H1 (cell line): Measurements from ENCODE around the gene ABHD17B. TPM values are rescaled to one million over a fixed set of nuclear protein-coding genes. Genes with fewer than 3 reads are reported as not detected.
"Not testable (repeated sequence)": the region's sequence is repeated elsewhere in the genome, so short reads cannot be mapped to it uniquely, and the experiment has no call there.

Source experiments
- CTCF ChIA-PET: fragments of 300-600 bp; sonication (Branson Sonifier 250); formaldehyde crosslinking; loops from one replicate; lab custom pipeline; 2021; ENCODE audit not compliant: partially characterized antibody; lab: Charles Lee
- POLR2A ChIA-PET: fragments of 300-600 bp; sonication (Branson Sonifier 250); formaldehyde crosslinking; loops from one replicate; lab custom pipeline; 2021; ENCODE audit warnings: inconsistent platforms; ENCODE audit not compliant: partially characterized antibody; lab: Charles Lee
- DNase-seq, 2 experiments: peaks; one replicate each; pipeline versions ENCODE4 v3.0.0 to v3.0.0-alpha.2; 2010 to 2022; ENCODE audit warnings: low spot score in 2 of 2, low read depth in 1 of 2, mixed read lengths in 1 of 2
- FAIRE-seq: peaks from 2 replicates; lab custom pipeline; 2011; peaks lifted over from hg19 to GRCh38; lab: Jason Lieb, UNC
- H2AFZ ChIP-seq: 2 replicates; pipeline ENCODE4 v1.8.1; 2012; ENCODE audit warnings: low read length, inconsistent platforms
- H2AK5ac ChIP-seq: 2 replicates; pipeline ENCODE4 v1.6.1; 2013; ENCODE audit warnings: low read depth, low read length
- H2BK120ac ChIP-seq: replicated peaks from 2 replicates; pipeline ENCODE3; 2013; ENCODE audit warnings: low read depth, low read length, inconsistent platforms
- H2BK12ac ChIP-seq: 2 replicates; pipeline ENCODE4 v1.6.1; 2013; ENCODE audit warnings: low read depth, low read length
- H2BK15ac ChIP-seq: 2 replicates; pipeline ENCODE4 v1.6.1; 2013; ENCODE audit warnings: low read length
- H2BK20ac ChIP-seq: 2 replicates; pipeline ENCODE4 v1.6.1; 2013; ENCODE audit warnings: low read length
- H2BK5ac ChIP-seq: 2 replicates; pipeline ENCODE4 v1.6.1; 2013; ENCODE audit warnings: low read depth, low read length
- H3K14ac ChIP-seq: 2 replicates; pipeline ENCODE4 v1.6.1; 2013; ENCODE audit warnings: inconsistent platforms; ENCODE audit not compliant: insufficient read length
- H3K18ac ChIP-seq: 2 replicates; pipeline ENCODE4 v1.6.1; 2013; ENCODE audit warnings: low read length; ENCODE audit errors: extremely low read depth
- H3K23ac ChIP-seq: 2 replicates; pipeline ENCODE4 v1.6.1; 2013; ENCODE audit warnings: inconsistent platforms; ENCODE audit not compliant: insufficient read length
- H3K23me2 ChIP-seq: 2 replicates; pipeline ENCODE4 v1.6.1; 2013; ENCODE audit warnings: low read depth, low read length
- H3K27ac ChIP-seq: 2 replicates; pipeline ENCODE4 v1.6.1; 2011; ENCODE audit warnings: low read depth, low read length, inconsistent platforms
- H3K27me3 ChIP-seq, 4 experiments: replicated peaks in 1 of 4; 1 replicate in 1 of 4; 2 replicates in 3 of 4; pipeline versions ENCODE4 v1.6.1 to v1.8.1; 2011 to 2013; ENCODE audit warnings: low read length in 3 of 4, mild to moderate bottlenecking in 3 of 4, inconsistent platforms in 2 of 4, mixed read lengths in 2 of 4, moderate library complexity in 1 of 4; ENCODE audit not compliant: control insufficient read depth in 3 of 4, insufficient read depth in 3 of 4; ENCODE audit errors: extremely low read depth in 1 of 4
- H3K36me3 ChIP-seq, 4 experiments: 2 replicates each; pipeline versions ENCODE4 v1.6.1 to v1.8.1; 2011 to 2013; ENCODE audit warnings: mild to moderate bottlenecking in 4 of 4, low read length in 3 of 4, moderate library complexity in 2 of 4, control low read depth in 1 of 4, inconsistent platforms in 1 of 4; ENCODE audit not compliant: insufficient read depth in 4 of 4, control insufficient read depth in 2 of 4
- H3K4ac ChIP-seq: replicated peaks from 2 replicates; pipeline ENCODE3; 2013; ENCODE audit warnings: low read length, low read depth, mixed read lengths, inconsistent platforms; ENCODE audit not compliant: insufficient read length
- H3K4me1 ChIP-seq, 4 experiments: replicated peaks in 1 of 4; 1 replicate in 1 of 4; 2 replicates in 3 of 4; pipeline versions ENCODE4 v1.6.1 to v1.8.1; 2011 to 2013; ENCODE audit warnings: low read length in 3 of 4, inconsistent platforms in 2 of 4, mixed read lengths in 1 of 4; ENCODE audit not compliant: insufficient read depth in 4 of 4, control insufficient read depth in 3 of 4
- H3K4me2 ChIP-seq, 2 experiments: 2 replicates each; pipeline versions ENCODE4 v1.6.1 to v1.8.1; 2011 to 2013; ENCODE audit warnings: low read depth in 2 of 2, low read length in 2 of 2, control low read depth in 1 of 2, inconsistent platforms in 1 of 2, mild to moderate bottlenecking in 1 of 2; ENCODE audit not compliant: insufficient read depth in 1 of 2
- H3K4me3 ChIP-seq, 4 experiments: fragments of 200-600, 300-600 bp in 1 of 4; sonication (generic), shearing (Covaris generic), sonication (Bioruptor Twin) in 1 of 4; 2 replicates each; pipeline versions ENCODE4 v1.5.1 to v1.8.1; 2011 to 2016; ENCODE audit warnings: low read length in 4 of 4, low read depth in 3 of 4, control low read depth in 2 of 4, inconsistent platforms in 2 of 4, mild to moderate bottlenecking in 2 of 4, mixed read lengths in 1 of 4, moderate library complexity in 1 of 4; ENCODE audit not compliant: insufficient read depth in 2 of 4; ENCODE audit errors: extremely low read depth in 1 of 4
- H3K56ac ChIP-seq: replicated peaks from 2 replicates; pipeline ENCODE3; 2013; ENCODE audit warnings: low read depth, mild to moderate bottlenecking, mixed read lengths, low read length, inconsistent platforms; ENCODE audit not compliant: insufficient read length
- H3K79me1 ChIP-seq: 2 replicates; pipeline ENCODE4 v1.6.1; 2013; ENCODE audit warnings: low read depth, low read length, control low read depth
- H3K79me2 ChIP-seq, 2 experiments: 2 replicates each; pipeline versions ENCODE4 v1.6.1 to v1.8.1; 2012 to 2013; ENCODE audit warnings: low read length in 2 of 2, mild to moderate bottlenecking in 2 of 2, inconsistent platforms in 1 of 2; ENCODE audit not compliant: insufficient read depth in 2 of 2, control insufficient read depth in 1 of 2
- H3K9ac ChIP-seq, 4 experiments: replicated peaks in 1 of 4; 1 replicate in 1 of 4; 2 replicates in 3 of 4; pipeline versions ENCODE4 v1.6.1 to v1.8.1; 2011 to 2013; ENCODE audit warnings: low read depth in 3 of 4, low read length in 3 of 4, control low read depth in 2 of 4, mild to moderate bottlenecking in 2 of 4, moderate library complexity in 2 of 4, inconsistent platforms in 1 of 4; ENCODE audit errors: extremely low read depth in 1 of 4
- H3K9me3 ChIP-seq, 2 experiments: 2 replicates each; pipeline versions ENCODE4 v1.6.1 to v1.8.1; 2012 to 2013; ENCODE audit warnings: mild to moderate bottlenecking in 2 of 2, moderate library complexity in 2 of 2, control low read depth in 1 of 2, inconsistent platforms in 1 of 2, low read depth in 1 of 2, low read length in 1 of 2, mixed read lengths in 1 of 2; ENCODE audit not compliant: insufficient read depth in 2 of 2
- H4K20me1 ChIP-seq, 2 experiments: replicated peaks in 1 of 2; 2 replicates each; pipeline versions ENCODE3 to v1.8.1; 2011 to 2013; ENCODE audit warnings: inconsistent platforms in 2 of 2, low read length in 2 of 2, mild to moderate bottlenecking in 1 of 2; ENCODE audit not compliant: insufficient read depth in 2 of 2, control insufficient read depth in 1 of 2
- H4K5ac ChIP-seq: 2 replicates; pipeline ENCODE4 v1.6.1; 2013; ENCODE audit warnings: low read length, low read depth, mixed read lengths, inconsistent platforms; ENCODE audit not compliant: insufficient read length
- H4K8ac ChIP-seq: 2 replicates; pipeline ENCODE4 v1.8.0; 2013; ENCODE audit warnings: mild to moderate bottlenecking, moderate library complexity, low read length, inconsistent platforms; ENCODE audit not compliant: insufficient read depth; ENCODE audit errors: extremely low read depth
- H4K91ac ChIP-seq: replicated peaks from 2 replicates; pipeline ENCODE3; 2013; ENCODE audit warnings: low read length, mixed read lengths, inconsistent platforms; ENCODE audit not compliant: insufficient read length
- YY1 ChIP-seq: IDR thresholded peaks from 2 replicates; pipeline ENCODE4 v1.6.1; 2011; ENCODE audit warnings: low read depth, mild to moderate bottlenecking, low read length
- WGBS, 2 experiments: shearing (Covaris generic) in 1 of 2; methylation state at CpG; one replicate each; pipeline versions ENCODE4 v1.1.6 to v1.1.7; 2013 to 2015; ENCODE audit warnings: low lambda C conversion rate in 2 of 2, mixed read lengths in 2 of 2, inconsistent platforms in 1 of 2, low coverage in 1 of 2, missing lambda C conversion rate in 1 of 2; ENCODE audit not compliant: insufficient replicate concordance in 2 of 2, insufficient coverage in 1 of 2, insufficient read length in 1 of 2; ENCODE audit errors: extremely low coverage in 1 of 2, missing lambda C conversion rate in 1 of 2; 5-methylcytosine and 5-hydroxymethylcytosine counted together
- polyA plus RNA-seq, 7 experiments: library from polyadenylated mRNA; depleted of rRNA in 3 of 7; stranded (reverse) in 5 of 7; unstranded in 2 of 7; fragments of >200 nt in 5 of 7; fragments of 200-250 nt in 2 of 7; gene quantifications; 1 replicate in 5 of 7; 2 replicates in 1 of 7; 4 replicates in 1 of 7; pipeline versions ENCODE4 v1.2.1 to v1.2.3, GENCODE V29; 2011 to 2013; ENCODE audit warnings: missing spikeins in 2 of 7, mixed read lengths in 2 of 7
- total RNA-seq: library from RNA; stranded (reverse); fragmentation: NEBNext Ultra II Directional; extraction: Animal tissue kit (Norgen Biotek cat#: 25700); gene quantifications from 2 replicates; pipeline ENCODE4 v1.2.1, GENCODE V29; 2021

The ABHD17B gene
- total and polyA plus RNA-seq, 2 of the 8 experiments (the other 6 are each of a cell fraction or from before 2014, with no cell fraction given) = 37.2 to 60.8 TPM

DNA sequence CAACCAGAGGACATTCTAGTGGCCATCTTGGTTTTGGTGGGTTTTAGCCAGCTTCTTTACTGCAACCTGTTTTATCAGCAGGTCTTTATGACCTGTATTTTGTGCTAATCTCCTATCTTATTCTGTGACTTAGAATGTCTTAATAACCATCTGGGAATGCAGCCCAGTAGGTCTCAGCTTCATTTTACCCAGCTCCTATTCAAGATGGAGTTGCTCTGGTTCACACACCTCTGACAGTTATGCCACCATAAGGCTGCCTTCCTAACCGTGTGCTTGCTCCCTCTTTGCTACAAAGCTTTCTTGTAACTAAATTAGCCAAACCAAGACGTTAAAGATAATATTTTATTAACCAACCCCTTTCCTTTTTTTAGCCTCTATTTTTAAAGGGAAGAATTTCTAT, 43.7 kb upstream of the ABHD17B start:
- POLR2A ChIA-PET = interaction anchor here (2.8 kb wide), 1 partner anchor 44 kb away, joined by 17 read pairs; the partner anchor contains the start of genes ABHD17B and C9orf85
- peak; percentile 36; the same call in 1 of the 2 replicates for TF ChIP-seq YY1

More for the DNA sequence above, 43.7 kb upstream of the ABHD17B start:
- not testable (repeated sequence) for DNase-seq, H2BK20ac ChIP-seq, H3K79me2 ChIP-seq, H3K9ac ChIP-seq, H2BK15ac ChIP-seq, H2AK5ac ChIP-seq, H4K5ac ChIP-seq, H3K4me3 ChIP-seq, H2BK5ac ChIP-seq, H2AFZ ChIP-seq, H2BK120ac ChIP-seq, H4K20me1 ChIP-seq, H3K27me3 ChIP-seq, H3K27ac ChIP-seq, H3K4ac ChIP-seq, H4K91ac ChIP-seq, H3K14ac ChIP-seq, FAIRE-seq, H3K23me2 ChIP-seq, H3K56ac ChIP-seq, H2BK12ac ChIP-seq, H3K9me3 ChIP-seq, H3K36me3 ChIP-seq, H3K79me1 ChIP-seq, H3K18ac ChIP-seq, H4K8ac ChIP-seq, H3K4me2 ChIP-seq, H3K23ac ChIP-seq
- CTCF ChIA-PET = interaction anchor here (1.2 to 2.2 kb wide), 3 partner anchors 9 to 70 kb away, joined by 3 to 8 read pairs (median 4); no protein-coding TSS in a partner anchor
- WGBS, 2 experiments = 88% methylated on average over 2 of the region's 2 CpGs; no CpG with 5 or more reads in 1 of the 2 experiments
- peaks cover 0 to 13% (median 6%) of the 10 kb centered on the region in 4 experiments; a peak in 4 of 7 replicates for H3K4me1 ChIP-seq
